ENCODE data around the gene DNASE1.

GRCh38 chr16:3654249-3654991 is at the start of gene DNASE1:
- peak; percentile 55 to 73 (median 66) for TF ChIP-seq CTCF (IDR thresholded peaks at IDR 0.05)
- TF ChIP-seq POLR2A (IDR thresholded peaks at IDR 0.05), result no peak
- no peak for TF ChIP-seq POLR2AphosphoS5 (IDR thresholded peaks at IDR 0.05)

All from upper lobe of left lung (tissue), 4 donors.